ENCODE results near the gene NXF2.
"Not testable (repeated sequence)": the region's sequence is repeated elsewhere in the genome, so short reads cannot be mapped to it uniquely, and the experiment has no call there.

NXF2 gene, protein sequence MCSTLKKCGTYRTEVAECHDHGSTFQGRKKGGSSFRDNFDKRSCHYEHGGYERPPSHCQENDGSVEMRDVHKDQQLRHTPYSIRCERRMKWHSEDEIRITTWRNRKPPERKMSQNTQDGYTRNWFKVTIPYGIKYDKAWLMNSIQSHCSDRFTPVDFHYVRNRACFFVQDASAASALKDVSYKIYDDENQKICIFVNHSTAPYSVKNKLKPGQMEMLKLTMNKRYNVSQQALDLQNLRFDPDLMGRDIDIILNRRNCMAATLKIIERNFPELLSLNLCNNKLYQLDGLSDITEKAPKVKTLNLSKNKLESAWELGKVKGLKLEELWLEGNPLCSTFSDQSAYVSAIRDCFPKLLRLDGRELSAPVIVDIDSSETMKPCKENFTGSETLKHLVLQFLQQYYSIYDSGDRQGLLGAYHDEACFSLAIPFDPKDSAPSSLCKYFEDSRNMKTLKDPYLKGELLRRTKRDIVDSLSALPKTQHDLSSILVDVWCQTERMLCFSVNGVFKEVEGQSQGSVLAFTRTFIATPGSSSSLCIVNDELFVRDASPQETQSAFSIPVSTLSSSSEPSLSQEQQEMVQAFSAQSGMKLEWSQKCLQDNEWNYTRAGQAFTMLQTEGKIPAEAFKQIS

GRCh38 chrX:102246893-102247292 lies at the start of gene NXF2:
TSS of gene NXF2 (plus strand) at chrX:102247167. CDS start at chrX:102307079, 59,912 bp downstream.
- not testable (repeated sequence) for DNase-seq

GRCh38 chrX:102207940-102208339 lies 39.0 kb upstream of the NXF2 start:
- not testable (repeated sequence) for DNase-seq

- not testable (repeated sequence) for DNase-seq
These were observed 32.0 kb upstream of the NXF2 start, which contains the start of gene TCP11X1 for GRCh38 chrX:102214986-102215385. TSS of gene TCP11X1 (plus strand) at chrX:102215301.

DNA sequence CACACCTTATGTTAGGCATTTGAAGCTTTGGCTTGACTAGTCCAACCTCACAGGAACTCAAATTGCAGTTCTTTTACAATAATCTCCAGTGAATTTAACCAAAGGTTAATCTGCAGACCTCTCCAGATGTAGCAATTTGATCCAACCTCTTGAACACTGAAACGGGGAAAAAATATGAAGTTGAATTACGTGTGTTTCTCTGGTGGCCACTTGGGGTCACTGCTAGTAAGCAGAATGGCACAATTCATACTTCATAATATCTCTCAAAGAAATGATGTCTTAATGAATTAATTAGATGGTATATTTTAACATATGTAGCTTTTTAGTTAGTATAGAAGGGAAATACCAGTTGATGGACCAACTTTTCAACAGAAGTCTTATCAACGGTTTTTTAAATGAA lies 30.5 kb upstream of the NXF2 start:
- DNase-seq: not testable (repeated sequence)

GRCh38 chrX:102235678-102236077 lies 11.3 kb upstream of the NXF2 start:
- DNase-seq: not testable (repeated sequence)

DNA sequence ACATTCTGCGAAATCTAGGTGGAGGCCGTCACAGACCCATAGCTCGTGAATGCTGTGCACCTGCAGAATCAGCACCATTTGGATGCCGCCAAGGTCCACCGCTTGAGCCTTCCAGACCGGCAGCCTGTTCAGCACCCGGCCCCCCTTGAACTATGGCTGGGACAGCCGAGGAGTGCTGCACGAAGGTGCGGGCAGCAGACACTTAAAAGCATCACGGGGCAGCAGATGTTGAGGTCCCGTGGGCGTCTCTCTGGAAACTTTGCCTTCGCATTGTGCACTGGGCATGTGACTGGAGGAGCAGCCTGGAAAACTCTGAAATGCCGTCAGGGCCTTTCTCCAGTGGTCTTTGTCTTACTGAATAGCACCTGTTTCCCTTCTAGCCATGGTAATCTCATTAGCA lies 6.7 kb upstream of the NXF2 start:
- DNase-seq: not testable (repeated sequence)

- DNase-seq: not testable (repeated sequence)
These were observed 25.3 kb downstream of the NXF2 start for GRCh38 chrX:102272231-102272630.

DNA sequence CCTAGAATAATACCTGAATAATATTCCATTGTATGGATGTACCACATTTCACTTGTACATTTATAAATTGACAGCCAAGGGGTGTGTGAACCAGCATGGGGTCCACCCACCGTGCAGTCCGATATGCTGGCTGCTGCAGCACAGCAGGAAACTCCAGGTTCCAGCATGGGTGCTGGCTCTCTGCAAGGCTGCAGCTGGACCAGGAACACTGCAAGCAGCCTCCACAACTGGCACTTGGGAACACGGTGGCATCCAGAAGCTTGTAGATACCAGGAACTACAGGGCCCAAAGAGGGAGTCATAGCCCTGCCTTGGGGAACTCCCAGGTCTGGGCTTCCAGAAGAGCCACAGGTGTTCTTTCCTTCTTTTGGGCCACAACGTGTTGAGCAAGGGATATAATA lies 91.2 kb downstream of the NXF2 start:
- no peak for DNase-seq

DNA sequence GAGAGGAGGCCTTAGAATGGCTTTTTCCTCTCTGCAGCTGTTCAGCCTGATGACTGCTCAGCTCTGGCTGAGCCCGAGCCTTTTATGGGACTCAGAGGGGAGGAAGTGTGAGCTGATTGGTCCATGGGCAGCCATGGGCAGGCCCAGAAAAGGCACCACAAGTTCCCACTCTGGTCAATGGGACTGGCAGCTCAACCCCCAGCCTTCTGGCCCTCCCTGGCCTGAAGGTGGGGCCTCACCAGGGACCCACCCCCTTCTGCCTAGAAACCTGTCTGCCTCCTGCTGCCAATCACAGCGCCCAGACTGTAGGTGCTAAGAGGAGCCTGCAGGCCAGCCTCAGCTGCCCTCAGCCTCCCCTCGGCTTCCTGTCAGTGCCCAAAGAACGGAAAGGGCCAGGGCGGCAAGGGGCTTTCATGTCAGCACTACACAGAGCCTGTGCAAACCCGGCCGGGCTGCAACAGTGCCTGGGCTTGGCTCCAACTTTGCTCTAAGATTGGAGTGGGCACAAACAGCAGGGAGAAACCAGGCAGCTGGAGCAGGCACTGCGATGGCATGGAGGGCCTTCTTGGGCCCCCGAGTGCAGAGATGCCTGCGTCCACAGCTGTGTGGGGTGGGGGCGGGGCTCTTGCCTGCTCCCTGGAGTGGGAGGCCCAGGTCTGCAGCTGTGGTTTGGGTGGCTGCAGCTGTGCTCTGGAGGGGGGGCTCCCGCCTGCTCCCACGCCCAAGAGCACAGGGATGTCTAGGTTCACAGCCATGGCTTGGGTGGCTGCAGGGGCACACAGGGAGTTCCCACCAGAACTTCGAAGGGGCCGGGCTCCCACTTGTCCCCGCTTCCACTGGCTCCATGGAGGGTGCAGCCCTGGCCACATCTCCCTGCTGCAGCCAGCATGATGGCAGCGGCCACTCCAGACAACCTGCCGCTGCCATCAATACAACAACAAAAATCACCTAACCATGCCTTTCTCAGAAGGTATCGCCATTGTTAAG lies 92.6 kb downstream of the NXF2 start:
- no peak for DNase-seq

DNA sequence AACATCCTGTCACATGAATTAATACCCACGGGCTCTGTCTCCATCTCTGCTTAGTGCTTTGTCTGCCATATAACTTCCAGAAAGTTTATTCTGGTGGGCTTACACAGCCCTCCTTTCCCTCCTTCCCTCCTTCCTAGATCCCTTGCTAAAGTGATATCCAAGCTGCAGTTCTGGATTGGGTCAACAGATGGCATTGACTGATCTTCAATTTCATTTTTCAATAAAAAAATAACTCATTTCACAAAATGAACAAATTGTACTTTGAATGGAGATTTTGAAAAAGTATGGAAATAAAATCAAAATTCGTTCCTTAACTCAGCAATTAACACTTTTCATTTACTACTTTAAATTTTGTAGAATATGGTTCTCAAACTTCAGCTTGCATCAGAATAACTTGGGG lies 94.9 kb downstream of the NXF2 start:
- DNase-seq: no peak

DNA sequence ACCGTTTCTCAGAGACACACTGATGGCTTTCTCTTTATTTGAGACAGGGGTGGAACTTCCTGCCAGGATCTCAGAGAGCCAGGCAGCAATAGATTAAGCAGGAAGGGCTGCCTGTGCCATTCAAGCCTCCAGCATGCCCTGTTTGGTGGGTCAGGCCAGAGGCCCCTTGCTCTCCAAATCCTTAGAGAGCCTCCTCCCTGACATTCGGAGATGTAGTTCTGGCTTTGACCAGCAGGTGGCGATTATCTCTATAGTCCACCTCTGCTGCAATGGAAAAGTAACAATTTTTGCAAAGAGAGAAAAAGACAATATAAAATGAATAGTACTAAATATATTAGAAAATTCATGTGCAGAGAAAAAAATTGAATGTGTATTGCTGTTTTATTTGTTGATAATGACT lies 98.9 kb downstream of the NXF2 start:
- peak; percentile 44 for DNase-seq
